Hepatocyte (in vitro differentiated cells): ENCODE data around the gene PDIA2.

Experiments used
- EZH2 ChIP-seq: fragments of 200-600 bp; sonication (generic); IDR thresholded peaks from 2 replicates; pipeline ENCODE4 v1.6.1; 2016; ENCODE audit warnings: antibody characterized with exemption, mild to moderate bottlenecking, borderline replicate concordance
- TF ChIP-seq, protein P1 (sequence below): fragments of 200-600 bp; sonication (generic); IDR thresholded peaks from 2 replicates; pipeline ENCODE4 v1.5.1; 2016; ENCODE audit warnings: antibody characterized with exemption, mild to moderate bottlenecking; ENCODE audit not compliant: poor library complexity

DNA sequence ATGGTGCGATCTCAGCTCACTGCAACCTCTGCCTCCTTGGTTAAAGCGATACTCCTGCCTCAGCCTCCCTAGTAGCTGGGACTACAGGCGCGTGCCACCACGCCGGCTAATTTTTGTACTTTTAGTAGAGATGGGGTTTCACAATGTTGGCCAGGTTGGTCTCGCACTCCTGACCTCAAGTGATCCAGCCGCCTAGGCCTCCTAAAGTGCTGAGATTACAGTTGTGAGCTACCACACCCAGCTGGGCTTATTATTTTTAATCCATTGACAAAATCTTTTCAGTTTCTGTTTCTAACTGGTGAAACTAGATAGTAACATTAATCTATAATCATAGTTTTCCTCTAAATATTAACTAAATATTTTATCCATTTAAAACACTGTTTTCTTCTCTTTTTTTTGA, 42.4 kb upstream of the PDIA2 start:
- TF ChIP-seq, protein P1, sequence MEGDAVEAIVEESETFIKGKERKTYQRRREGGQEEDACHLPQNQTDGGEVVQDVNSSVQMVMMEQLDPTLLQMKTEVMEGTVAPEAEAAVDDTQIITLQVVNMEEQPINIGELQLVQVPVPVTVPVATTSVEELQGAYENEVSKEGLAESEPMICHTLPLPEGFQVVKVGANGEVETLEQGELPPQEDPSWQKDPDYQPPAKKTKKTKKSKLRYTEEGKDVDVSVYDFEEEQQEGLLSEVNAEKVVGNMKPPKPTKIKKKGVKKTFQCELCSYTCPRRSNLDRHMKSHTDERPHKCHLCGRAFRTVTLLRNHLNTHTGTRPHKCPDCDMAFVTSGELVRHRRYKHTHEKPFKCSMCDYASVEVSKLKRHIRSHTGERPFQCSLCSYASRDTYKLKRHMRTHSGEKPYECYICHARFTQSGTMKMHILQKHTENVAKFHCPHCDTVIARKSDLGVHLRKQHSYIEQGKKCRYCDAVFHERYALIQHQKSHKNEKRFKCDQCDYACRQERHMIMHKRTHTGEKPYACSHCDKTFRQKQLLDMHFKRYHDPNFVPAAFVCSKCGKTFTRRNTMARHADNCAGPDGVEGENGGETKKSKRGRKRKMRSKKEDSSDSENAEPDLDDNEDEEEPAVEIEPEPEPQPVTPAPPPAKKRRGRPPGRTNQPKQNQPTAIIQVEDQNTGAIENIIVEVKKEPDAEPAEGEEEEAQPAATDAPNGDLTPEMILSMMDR = no peak
- no peak for TF ChIP-seq EZH2
